Hepatocyte (in vitro differentiated cells): ENCODE results near the gene PPM1K. TPM values are rescaled to one million over a fixed set of nuclear protein-coding genes. Genes with fewer than 3 reads are reported as not detected.
A peak's percentile ranks its signal among the peaks of the same experiment; 100 is the strongest.
"Not testable (repeated sequence)": the region's sequence is repeated elsewhere in the genome, so short reads cannot be mapped to it uniquely, and the experiment has no call there.

Source experiments
- DNase-seq: peaks from one replicate; pipeline ENCODE4 v3.0.0-alpha.2; 2016; ENCODE audit warnings: low spot score
- H2AFZ ChIP-seq: fragments of 200-600 bp; sonication (generic); 2 replicates; pipeline ENCODE4 v1.6.0; 2016; ENCODE audit warnings: antibody characterized with exemption, mild to moderate bottlenecking
- H3K27ac ChIP-seq: fragments of 200-600 bp; sonication (generic); 2 replicates; pipeline ENCODE4 v1.5.1; 2016; ENCODE audit warnings: mild to moderate bottlenecking
- H3K27me3 ChIP-seq: fragments of 200-600 bp; sonication (generic); 2 replicates; pipeline ENCODE4 v1.6.1; 2016
- H3K36me3 ChIP-seq: fragments of 200-600 bp; sonication (generic); replicated peaks from 2 replicates; pipeline ENCODE4 v1.5.1; 2016; ENCODE audit warnings: low read depth; ENCODE audit not compliant: insufficient read depth
- H3K4me1 ChIP-seq: fragments of 200-600 bp; sonication (generic); 2 replicates; pipeline ENCODE4 v1.5.1; 2016; ENCODE audit warnings: mild to moderate bottlenecking, moderate library complexity; ENCODE audit not compliant: insufficient read depth
- H3K4me2 ChIP-seq: fragments of 200-600 bp; sonication (generic); 2 replicates; pipeline ENCODE4 v1.6.0; 2016
- H3K4me3 ChIP-seq: fragments of 200-600 bp; sonication (generic); 2 replicates; pipeline ENCODE4 v1.5.1; 2016; ENCODE audit warnings: mild to moderate bottlenecking
- H3K79me2 ChIP-seq: fragments of 200-600 bp; sonication (generic); 2 replicates; pipeline ENCODE4 v1.6.0; 2017; ENCODE audit warnings: mild to moderate bottlenecking
- H3K9me2 ChIP-seq: fragments of 200-600 bp; sonication (generic); replicated peaks from 2 replicates; pipeline ENCODE4 v1.6.0; 2017; ENCODE audit warnings: mild to moderate bottlenecking; ENCODE audit not compliant: insufficient read depth
- H3K9me3 ChIP-seq: fragments of 200-600 bp; sonication (generic); 2 replicates; pipeline ENCODE4 v1.5.1; 2016; ENCODE audit warnings: low read depth, mild to moderate bottlenecking
- H4K20me1 ChIP-seq: fragments of 200-600 bp; sonication (generic); 2 replicates; pipeline ENCODE4 v1.6.0; 2016; ENCODE audit warnings: mild to moderate bottlenecking; ENCODE audit not compliant: insufficient read depth, poor library complexity, severe bottlenecking
- EZH2 ChIP-seq: fragments of 200-600 bp; sonication (generic); IDR thresholded peaks from 2 replicates; pipeline ENCODE4 v1.6.1; 2016; ENCODE audit warnings: antibody characterized with exemption, mild to moderate bottlenecking, borderline replicate concordance
- EZH2phosphoT487 ChIP-seq: fragments of 200-600 bp; sonication (generic); IDR thresholded peaks from one replicate; pipeline ENCODE4 v1.6.1; 2018; ENCODE audit warnings: antibody characterized with exemption, mild to moderate bottlenecking, low read depth, moderate library complexity; ENCODE audit not compliant: unreplicated experiment, severe bottlenecking
- WGBS: methylation state at CpG from one replicate; pipeline ENCODE4 v1.1.6; 2016; ENCODE audit warnings: low lambda C conversion rate; ENCODE audit errors: missing lambda C conversion rate; 5-methylcytosine and 5-hydroxymethylcytosine counted together
- polyA plus RNA-seq: library from polyadenylated mRNA; unstranded; fragments of >200 nt; fragmentation: Nextera tagmentation; extraction: Ambion mirVana; gene quantifications from 2 replicates; pipeline ENCODE4 v1.2.1, GENCODE V29; 2016
- total RNA-seq: library from RNA; depleted of rRNA; stranded (reverse); fragments of >200 nt; gene quantifications from 2 replicates; pipeline ENCODE4 v1.2.3, GENCODE V29; 2014
- TF ChIP-seq, protein P1 (sequence below): fragments of 200-600 bp; sonication (generic); IDR thresholded peaks from 2 replicates; pipeline ENCODE4 v1.5.1; 2016; ENCODE audit warnings: antibody characterized with exemption, mild to moderate bottlenecking; ENCODE audit not compliant: poor library complexity

PPM1K gene
- total and polyA plus RNA-seq, 2 experiments from 2014 or later, result 12.6 to 20.0 TPM

DNA sequence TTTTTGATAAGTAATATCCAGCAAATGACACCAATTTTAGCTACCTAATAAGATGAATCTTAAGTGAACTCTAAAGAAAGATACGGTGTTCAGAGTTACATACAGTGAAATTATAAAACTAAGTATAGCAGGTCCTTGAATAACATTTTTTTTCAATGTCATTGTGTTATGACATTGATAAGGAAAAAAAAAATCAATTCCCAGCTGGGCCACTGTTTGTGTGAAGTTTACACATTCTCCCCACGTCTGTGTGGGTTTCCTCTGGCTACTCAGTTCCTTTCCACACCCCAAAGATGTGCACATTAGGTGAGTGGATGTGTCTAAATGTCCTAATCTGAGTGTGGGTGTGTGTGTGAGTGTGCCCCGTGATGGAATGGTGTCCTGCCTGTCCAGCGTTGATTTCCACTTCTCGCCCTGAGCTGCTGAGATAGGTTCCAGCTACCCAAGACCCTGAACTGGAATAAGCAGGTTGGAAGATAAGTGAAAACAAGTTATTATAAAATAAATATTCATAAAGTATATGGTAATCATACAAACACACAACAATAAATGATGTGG is 31.2 kb upstream of the PPM1K start:
- Histone ChIP-seq H3K4me1 (no peaks in the 10 kb centered on the region), H3K4me3 (no peak overlapping the region), H3K9me3 (no peaks in the 10 kb centered on the region), H3K36me3 (no peaks in the 10 kb centered on the region), H2AFZ (no peak overlapping the region), H3K4me2 (no peak overlapping the region), H3K27me3 (no peaks in the 10 kb centered on the region), H3K79me2 (no peaks in the 10 kb centered on the region), H3K27ac (no peak overlapping the region), H4K20me1 (no peaks in the 10 kb centered on the region), H3K9me2 (no peaks in the 10 kb centered on the region)
- 86% methylated on average over 5 of the region's 5 CpGs for WGBS
- no peak for DNase-seq
- TF ChIP-seq EZH2phosphoT487 (no peak), EZH2 (no peak)
- TF ChIP-seq, protein P1, sequence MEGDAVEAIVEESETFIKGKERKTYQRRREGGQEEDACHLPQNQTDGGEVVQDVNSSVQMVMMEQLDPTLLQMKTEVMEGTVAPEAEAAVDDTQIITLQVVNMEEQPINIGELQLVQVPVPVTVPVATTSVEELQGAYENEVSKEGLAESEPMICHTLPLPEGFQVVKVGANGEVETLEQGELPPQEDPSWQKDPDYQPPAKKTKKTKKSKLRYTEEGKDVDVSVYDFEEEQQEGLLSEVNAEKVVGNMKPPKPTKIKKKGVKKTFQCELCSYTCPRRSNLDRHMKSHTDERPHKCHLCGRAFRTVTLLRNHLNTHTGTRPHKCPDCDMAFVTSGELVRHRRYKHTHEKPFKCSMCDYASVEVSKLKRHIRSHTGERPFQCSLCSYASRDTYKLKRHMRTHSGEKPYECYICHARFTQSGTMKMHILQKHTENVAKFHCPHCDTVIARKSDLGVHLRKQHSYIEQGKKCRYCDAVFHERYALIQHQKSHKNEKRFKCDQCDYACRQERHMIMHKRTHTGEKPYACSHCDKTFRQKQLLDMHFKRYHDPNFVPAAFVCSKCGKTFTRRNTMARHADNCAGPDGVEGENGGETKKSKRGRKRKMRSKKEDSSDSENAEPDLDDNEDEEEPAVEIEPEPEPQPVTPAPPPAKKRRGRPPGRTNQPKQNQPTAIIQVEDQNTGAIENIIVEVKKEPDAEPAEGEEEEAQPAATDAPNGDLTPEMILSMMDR, result no peak

DNA sequence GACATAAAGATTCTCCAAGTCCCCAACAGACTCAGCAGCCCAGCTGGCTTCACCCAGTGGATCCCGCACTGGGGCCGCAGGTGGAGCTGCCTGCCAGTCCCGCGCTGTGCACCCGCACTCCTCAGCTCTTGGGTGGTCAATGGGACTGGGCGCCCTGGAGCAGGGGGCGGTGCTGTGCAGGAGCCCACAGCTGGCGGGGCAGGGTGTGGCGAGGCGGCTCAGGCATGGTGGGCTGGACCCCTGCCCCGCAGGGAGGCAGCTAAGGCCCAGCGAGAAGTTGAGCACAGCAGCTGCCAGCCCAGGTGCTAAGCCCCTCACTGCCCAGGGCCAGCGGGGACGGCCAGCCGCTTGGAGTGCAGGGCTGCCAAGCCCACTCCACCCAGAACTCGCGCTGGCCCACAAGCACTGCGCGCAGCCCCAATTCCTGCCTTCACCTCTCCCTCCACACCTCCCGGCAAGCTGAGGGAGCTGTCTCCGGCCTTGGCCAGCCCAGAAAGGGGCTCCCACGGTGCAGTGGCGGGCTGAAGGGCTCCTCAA is 28.8 kb upstream of the PPM1K start:
- WGBS, result 97% methylated on average over 20 of the region's 23 CpGs

DNA sequence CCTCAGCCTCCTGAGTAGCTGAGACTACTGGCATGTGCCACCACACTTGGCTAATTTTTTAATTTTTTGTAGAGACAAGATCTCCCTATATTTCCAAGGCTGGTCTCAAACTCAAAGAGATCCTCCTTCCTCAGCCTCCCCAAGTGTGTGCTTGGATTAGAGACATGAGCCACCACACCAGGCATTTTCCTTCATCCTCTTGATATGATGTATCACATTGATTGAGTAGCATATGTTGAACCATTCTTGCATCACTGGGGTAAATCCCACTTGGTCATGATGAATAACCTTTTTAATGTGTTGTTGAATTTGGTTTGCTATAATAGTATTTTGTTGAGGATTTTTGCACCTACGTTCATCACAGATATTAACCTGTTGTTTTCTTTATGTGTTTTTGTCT is 24.2 kb upstream of the PPM1K start:
- H3K9me3 ChIP-seq, result no peaks in the 10 kb centered on the region
- no peak for TF ChIP-seq EZH2phosphoT487
- no peaks in the 10 kb centered on the region for H3K9me2 ChIP-seq
- H3K4me3 ChIP-seq, result no peak overlapping the region
- H3K27me3 ChIP-seq, result no peaks in the 10 kb centered on the region
- WGBS, result 83% methylated on average over 1 of the region's 1 CpG
- no peaks in the 10 kb centered on the region for H3K79me2 ChIP-seq
- no peak for DNase-seq
- no peak overlapping the region for H3K4me2 ChIP-seq
- H3K36me3 ChIP-seq, result no peaks in the 10 kb centered on the region
- H3K27ac ChIP-seq, result no peak overlapping the region
- H2AFZ ChIP-seq, result no peak overlapping the region
- no peaks in the 10 kb centered on the region for H4K20me1 ChIP-seq
- no peaks in the 10 kb centered on the region for H3K4me1 ChIP-seq

More for the DNA sequence above, 28.8 kb upstream of the PPM1K start:
- not testable (repeated sequence) for H3K9me3 ChIP-seq, H2AFZ ChIP-seq, H3K4me2 ChIP-seq, H3K79me2 ChIP-seq, DNase-seq, H3K9me2 ChIP-seq, H3K27me3 ChIP-seq, H3K4me3 ChIP-seq, H3K36me3 ChIP-seq, H3K27ac ChIP-seq, H3K4me1 ChIP-seq, H4K20me1 ChIP-seq

DNA sequence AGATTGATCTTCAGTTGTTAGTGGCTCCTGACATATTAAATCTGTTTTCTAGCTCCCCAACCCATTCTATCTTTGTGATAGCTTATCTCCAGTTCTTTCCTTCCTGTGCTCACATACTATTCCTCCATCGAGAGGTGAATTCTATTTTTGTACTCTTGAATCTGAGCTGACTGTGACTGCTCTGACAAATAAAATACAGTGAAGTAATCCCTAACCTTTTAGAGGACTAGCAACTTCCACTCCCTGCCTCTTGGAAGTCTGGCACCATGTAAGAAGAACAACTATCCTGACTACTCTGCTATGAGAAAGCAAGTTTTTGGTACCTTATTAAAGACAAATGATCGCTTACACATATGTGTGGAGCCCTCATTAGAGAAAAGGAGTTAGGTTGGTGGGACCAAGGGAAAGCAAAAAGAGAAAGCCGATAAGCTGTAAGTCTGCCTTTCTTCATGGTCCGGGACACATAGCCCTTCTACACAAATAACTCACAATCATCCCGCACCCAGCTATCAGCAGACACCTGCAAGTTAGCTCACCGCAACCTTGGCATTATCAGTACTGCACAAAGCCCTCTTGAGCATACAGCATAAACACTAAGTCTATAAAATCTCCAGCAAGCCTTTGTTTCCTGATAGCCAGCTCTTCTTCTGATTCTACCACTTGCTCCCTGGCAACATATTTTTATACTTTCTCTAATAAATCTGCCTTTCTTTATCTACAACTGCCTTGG is 13.5 kb upstream of the PPM1K start:
- peak; percentile 20 for DNase-seq
- Histone ChIP-seq H3K36me3 (no peaks in the 10 kb centered on the region), H4K20me1 (no peaks in the 10 kb centered on the region), H3K27me3 (no peaks in the 10 kb centered on the region), H3K9me2 (no peaks in the 10 kb centered on the region), H3K4me1 (no peaks in the 10 kb centered on the region), H3K4me3 (no peak overlapping the region), H3K9me3 (no peaks in the 10 kb centered on the region), H3K27ac (no peak overlapping the region), H3K79me2 (no peaks in the 10 kb centered on the region), H3K4me2 (no peak overlapping the region), H2AFZ (no peak overlapping the region)
- 49% methylated on average over 6 of the region's 6 CpGs for WGBS
- TF ChIP-seq EZH2phosphoT487, result no peak
- TF ChIP-seq, protein P1, result no peak
- TF ChIP-seq EZH2, result no peak
